ENCODE measurements around the gene TSR3.

Gene TSR3

DNA sequence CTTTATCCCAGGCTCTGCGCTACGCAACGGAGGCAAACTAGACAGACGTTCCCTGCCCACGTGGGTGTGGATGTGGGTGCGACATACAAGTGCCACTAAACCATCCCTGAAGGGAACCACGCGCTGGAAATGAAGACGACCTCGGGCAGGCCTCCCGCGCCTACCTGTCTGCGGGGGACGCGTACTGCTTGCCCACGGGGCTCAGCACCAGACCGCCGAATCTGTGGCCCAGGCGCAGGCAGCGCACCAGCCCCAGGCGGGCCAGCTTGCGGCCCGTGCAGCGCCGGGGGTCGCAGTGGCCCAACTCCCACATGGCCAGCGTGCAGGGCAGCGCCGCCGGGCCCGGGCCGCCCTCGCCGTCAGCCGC lies 480 bp downstream of the TSR3 start:
- no peak for DNase-seq (ENCODE audit: low spot score)

GRCh38 chr16:1350691-1351090 lies 987 bp downstream of the TSR3 start:
- no peak for DNase-seq (ENCODE audit: low spot score)

- DNase-seq (ENCODE audit: low spot score) = no peak
These were observed 1.7 kb downstream of the TSR3 start for GRCh38 chr16:1349951-1350350.

GRCh38 chr16:1349351-1349750 lies 2.3 kb downstream of the TSR3 start:
- no peak for DNase-seq (ENCODE audit: low spot score)

- no peak for DNase-seq (ENCODE audit: low spot score)
These were observed 2.8 kb downstream of the TSR3 start for GRCh38 chr16:1348926-1349325.

DNA sequence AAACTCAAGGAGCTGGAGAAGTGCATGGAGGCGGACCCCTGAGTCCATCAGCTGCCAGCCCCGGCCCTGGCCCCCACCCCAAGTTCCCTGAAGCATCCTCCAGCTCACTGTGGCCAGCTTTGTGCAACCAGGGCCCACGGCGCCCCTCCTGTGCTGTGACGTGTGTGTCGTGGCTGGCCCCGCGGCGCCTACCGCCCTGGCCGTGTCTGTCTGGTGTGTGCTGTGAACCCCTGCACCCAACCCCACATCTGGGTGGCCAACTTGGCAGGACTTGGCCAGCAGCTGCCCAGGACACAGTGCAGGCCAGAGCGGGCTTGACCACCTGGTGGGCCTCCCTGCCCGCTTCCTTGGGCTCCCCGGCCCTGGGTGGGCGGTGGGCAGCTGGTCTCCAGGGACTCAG lies 3.2 kb downstream of the TSR3 start:
- DNase-seq (ENCODE audit: low spot score) = no peak

DNA sequence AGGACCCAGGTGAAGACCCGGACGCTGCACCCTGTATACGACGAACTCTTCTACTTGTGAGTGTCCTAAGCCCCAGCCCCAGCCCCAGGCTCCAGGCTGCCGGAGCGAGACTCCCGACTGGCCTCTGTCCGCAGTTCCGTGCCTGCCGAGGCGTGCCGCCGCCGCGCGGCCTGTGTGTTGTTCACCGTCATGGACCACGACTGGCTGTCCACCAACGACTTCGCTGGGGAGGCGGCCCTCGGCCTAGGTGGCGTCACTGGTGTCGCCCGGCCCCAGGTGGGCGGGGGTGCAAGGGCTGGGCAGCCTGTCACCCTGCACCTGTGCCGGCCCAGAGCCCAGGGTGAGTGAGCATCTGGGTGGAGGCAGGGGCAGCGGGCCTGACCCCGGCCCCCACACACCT lies 3.7 kb downstream of the TSR3 start:
- DNase-seq (ENCODE audit: low spot score) = no peak

DNA sequence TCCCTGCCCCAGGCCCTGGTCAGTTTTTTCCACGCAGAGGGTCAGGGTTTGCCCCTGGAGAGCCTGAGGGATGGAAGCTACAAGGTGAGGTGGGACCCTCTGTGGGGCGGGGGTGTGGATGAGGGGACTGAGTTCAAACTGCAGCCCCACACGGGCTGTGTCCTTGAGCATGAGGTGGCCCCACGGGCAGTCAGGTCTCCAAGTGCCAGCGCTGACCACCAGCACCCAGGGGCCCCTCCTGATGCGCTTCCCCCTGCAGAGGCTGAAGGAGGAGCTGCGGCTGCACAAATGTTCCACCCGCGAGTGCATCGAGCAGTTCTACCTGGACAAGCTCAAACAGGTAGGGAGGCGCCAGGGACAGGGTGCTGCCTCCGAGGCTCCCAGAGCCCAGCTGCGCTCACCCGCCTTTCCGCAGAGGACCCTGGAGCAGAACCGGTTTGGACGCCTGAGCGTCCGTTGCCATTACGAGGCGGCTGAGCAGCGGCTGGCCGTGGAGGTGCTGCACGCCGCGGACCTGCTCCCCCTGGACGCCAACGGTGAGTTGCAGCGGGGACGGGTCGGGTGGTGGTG lies 4.3 kb downstream of the TSR3 start:
- no peak for DNase-seq (ENCODE audit: low spot score)

- no peak for DNase-seq (ENCODE audit: low spot score)
These were observed 5.0 kb downstream of the TSR3 start for GRCh38 chr16:1346422-1347285.

DNA sequence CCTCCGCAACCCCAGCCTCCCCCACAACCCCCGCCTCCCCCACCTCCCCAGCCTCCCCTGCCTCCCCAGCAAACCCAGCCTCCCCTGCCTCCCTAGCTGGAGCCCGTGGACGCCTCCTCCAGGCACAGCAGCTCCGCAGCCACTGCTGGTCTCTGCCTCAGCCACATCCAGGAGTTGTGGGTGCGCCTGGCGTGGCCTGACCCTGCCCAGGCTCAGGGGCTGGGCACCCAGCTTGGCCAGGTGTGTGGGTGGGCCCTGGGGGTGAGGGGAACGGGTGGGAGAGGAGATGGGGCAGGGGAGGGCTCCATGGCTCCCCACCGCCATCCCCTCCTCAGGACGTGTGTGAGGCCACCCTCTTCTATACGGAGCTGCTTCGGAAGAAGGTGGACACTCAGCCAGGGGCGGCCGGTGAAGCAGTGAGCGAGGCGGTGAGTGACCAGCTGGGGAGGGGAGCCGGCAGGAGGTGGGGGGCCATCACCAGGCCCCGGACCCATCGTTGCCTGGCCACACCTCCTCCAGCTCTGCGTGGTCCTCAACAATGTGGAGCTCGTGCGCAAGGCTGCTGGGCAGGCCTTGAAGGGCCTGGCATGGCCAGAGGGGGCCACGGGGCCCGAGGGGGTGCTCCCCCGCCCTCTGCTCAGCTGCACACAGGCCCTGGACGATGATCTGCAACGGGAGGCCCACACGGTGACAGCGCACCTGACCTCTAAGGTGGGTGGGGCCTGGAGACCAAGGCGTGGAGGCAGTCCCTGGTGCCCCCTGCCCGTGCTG lies 5.8 kb downstream of the TSR3 start:
- no peak for DNase-seq (ENCODE audit: low spot score)

- DNase-seq (ENCODE audit: low spot score) = no peak
These were observed 6.6 kb downstream of the TSR3 start for GRCh38 chr16:1345087-1345486.

GRCh38 chr16:1344499-1344898 lies 7.2 kb downstream of the TSR3 start:
- no peak for DNase-seq (ENCODE audit: low spot score)

DNA sequence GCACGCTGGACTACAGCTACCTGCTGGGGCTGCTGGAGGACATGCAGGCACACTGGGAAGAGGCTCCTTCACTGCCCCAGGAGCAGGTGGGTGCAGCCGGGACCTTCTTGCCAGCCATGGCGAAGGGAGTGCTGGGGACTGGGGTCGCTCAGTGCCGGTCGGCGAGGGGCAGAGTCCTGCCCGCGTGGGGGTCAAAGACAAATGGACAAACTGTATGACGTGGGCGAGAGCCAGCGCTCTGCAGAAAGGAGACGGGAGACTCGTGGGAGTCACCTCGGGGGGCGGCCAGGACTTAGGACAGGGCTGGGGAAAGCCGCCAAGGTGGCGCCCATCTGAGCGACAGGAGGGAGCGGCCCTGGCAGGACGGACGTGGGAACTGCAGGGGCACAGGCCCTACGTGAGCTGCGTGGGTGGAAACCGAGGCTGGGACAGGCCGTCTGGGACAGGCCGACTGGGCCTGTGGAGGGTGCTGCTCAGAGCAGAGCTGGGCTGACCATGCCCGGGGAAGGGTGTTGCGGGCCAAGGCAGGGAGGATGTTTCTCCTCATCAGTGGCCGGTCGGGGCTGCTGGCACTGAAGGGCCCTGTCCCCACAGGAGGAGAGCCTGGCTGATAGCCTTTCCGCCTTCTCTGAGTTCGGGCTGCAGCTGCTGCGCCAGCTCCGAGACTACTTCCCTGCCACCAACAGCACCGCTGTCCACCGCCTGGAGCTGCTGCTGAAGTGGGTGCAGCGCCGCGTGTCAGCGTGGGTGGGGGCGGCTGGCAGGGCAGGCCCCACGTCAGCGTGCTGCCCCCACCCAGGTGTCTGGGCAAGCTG lies 8.0 kb downstream of the TSR3 start:
- no peak for DNase-seq (ENCODE audit: low spot score)

DNA sequence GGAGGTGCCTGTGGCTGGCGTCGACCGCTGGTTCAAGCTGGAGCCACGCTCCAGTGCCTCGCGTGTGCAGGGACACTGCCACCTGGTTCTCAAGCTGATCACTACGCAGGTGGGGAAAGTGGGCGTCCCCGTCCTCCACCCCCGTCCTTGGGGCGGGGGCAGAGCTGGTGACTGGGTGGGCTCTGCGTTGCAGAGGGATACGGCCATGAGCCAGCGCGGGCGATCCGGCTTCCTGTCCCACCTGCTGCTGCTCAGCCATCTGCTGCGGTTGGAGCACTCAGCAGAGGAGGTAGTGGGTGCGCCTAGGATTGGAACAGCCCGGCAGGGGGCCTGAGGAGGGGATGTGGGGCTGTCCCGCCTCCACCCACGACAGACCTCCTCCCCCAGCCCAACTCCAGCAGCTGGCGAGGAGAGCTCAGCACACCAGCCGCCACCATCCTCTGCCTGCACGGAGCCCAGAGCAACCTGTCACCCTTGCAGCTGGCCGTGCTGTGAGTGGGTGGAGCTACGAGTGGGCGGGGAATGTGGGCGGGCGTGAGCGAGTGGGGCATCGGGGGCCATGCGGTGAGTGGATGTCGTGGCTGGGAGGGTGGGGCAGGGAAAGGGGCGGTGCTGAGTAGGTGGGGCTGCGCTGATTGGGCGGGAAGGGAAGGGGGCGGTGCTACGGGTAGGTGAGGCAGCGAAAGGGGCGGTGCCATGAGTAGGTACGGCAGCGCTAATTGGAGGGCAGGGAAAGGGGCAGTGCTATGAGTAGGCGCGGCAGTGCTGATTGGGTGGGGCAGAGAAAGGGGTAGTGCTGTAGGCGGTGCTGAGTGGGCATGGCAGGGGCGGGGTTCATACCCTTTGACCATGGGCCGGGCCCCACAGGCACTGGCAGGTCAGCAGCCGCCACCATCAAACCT lies 8.9 kb downstream of the TSR3 start:
- peak; percentile 100 for DNase-seq (ENCODE audit: low spot score)

DNA sequence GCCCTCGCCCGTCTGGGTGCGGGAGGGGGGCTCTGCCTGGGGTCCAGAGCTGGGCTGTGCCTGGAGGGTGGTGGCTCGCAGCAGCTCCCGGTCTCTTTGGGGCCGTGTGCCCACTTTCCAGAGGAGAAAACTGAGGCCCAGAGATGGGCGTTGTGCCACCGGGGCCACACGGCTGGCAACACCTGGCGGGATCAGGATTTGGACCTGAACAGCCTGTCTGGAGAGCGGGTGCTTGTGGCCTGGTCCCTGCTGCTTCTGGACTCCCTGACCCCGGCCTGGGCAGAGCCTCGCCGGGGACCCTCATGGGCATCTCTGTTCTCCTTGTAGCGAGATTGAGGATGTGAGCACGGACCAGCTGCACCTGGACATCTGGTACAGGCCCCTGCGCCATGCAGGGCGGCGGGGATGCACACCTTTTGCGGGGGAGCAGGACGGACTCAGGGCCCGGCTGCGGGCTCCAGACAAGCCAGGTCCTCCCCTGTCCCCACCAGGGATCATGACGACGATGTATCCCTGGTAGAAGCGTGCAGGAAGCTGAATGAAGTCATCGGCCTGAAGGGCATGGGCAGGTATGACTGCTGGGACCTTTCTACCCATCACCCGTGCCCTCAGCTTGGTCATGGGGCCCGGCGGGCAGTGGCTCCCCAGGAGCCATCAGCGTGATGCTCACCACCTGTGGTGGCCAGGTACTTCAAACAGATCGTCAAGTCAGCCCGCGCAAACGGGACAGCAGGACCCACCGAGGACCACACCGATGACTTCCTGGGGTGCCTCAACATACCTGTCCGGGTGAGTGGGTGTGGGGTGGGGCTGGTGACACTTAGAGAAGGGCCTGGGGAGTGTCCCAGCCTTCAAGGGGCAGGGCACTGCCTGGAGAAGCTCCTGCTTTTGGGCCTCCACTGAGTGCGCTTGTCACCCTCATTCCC lies 9.9 kb downstream of the TSR3 start:
- no peak for DNase-seq (ENCODE audit: low spot score)

GRCh38 chr16:1340730-1341494 lies 10.8 kb downstream of the TSR3 start:
- DNase-seq (ENCODE audit: low spot score) = no peak

DNA sequence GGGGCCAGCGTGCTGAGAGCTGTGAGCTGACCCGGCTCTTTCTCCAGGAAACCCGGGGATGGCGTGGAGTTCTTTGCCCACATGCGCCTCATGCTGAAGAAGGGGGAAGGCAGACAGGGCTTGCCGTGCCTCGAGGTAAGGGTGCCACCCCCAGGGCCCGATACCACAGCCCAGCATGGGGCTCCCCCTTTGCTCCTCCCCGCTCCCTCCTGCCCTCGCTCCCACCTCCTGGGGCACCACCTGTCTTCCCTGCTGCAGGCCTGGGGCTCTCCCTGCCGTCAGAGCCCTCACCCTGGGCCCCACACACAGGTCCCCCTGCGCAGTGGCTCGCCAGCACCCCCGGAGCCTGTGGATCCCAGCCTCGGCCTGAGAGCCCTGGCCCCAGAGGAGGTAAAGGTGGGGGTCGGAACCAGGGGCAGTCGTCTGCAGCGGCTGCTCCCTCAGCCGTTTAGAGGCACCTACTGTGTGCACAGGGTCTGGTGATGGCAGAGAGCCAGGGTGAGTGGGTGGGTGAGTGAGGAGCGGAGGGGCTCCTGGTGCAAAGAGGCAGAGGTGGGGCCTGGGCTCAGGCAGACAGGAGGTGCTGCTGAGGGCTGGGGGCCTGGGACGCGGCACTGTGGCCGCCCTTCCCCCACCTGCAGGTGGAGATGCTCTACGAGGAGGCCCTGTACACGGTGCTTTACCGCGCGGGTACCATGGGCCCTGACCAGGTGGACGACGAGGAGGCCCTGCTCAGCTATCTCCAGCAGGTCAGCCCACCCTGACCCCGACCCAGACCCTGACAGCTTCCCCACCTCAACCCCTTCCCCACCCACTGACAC lies 12.6 kb downstream of the TSR3 start:
- DNase-seq (ENCODE audit: low spot score) = no peak

- DNase-seq (ENCODE audit: low spot score) = no peak
These were observed 13.5 kb downstream of the TSR3 start for GRCh38 chr16:1338119-1338730.
